HG03439 (cell line): ENCODE data around the gene PAM.
"Not testable (repeated sequence)": the region's sequence is repeated elsewhere in the genome, so short reads cannot be mapped to it uniquely, and the experiment has no call there.

ENCODE experiments used
- ATAC-seq: cut with Tn5 transposase; IDR thresholded peaks from one replicate; pipeline ENCODE4 v1.9.1; 2021; ENCODE audit warnings: mild to moderate bottlenecking, moderate library complexity; ENCODE audit not compliant: unreplicated experiment

Gene PAM

DNA sequence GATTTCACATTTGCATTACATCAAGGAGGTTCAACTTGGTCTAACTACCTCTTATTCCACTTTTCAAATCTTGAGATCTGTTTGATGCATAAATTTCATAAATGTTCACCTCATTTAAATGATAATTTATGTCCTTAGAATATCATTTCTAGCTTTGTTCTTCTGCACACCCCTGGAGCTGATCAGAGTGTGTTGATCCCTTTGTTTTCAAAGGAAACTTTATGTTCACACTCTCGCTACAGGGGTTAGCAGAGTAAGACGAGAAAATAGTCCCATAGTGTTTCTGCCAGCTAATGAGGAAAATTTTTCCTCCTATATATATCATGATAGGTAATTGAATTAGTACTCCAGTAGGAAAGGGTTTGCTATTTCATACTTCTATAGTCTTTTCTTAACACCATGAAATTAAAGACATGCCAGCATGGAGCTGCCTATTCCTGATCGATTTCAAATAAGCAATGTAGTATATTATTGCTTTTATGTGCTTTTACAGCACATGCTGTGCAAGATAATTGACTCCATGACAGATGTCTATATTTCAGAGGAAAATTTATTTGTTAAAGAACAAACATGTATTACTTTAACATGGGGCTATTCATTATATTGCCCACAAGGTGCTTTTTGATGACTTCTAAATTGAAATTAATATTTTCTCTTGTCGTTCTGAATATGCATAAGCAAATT, 4.8 kb upstream of the PAM start:
- no peak for ATAC-seq

DNA sequence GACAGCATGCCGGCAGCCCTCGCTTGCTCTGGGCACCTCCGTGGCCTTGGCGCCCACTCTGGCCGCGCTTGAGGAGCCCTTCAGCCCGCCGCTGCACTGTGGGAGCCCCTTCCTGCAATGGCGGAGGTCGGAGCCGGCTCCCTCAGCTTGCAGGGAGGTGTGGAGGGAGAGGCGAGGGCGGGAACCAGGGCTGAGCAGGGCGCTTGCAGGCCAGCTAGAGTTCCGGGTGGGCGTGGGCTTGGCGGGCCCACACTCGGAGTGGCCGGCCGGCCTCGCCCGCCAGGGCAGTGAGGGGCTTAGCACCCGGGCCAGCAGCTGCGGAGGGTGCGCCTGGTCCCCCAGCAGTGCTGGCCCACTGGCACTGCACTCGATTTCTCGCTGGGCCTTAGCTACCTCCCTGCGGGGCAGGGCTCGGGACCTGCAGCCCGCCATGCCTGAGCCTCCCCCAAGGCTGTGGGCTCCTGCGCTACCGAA, 3.2 kb upstream of the PAM start:
- ATAC-seq: not testable (repeated sequence)

DNA sequence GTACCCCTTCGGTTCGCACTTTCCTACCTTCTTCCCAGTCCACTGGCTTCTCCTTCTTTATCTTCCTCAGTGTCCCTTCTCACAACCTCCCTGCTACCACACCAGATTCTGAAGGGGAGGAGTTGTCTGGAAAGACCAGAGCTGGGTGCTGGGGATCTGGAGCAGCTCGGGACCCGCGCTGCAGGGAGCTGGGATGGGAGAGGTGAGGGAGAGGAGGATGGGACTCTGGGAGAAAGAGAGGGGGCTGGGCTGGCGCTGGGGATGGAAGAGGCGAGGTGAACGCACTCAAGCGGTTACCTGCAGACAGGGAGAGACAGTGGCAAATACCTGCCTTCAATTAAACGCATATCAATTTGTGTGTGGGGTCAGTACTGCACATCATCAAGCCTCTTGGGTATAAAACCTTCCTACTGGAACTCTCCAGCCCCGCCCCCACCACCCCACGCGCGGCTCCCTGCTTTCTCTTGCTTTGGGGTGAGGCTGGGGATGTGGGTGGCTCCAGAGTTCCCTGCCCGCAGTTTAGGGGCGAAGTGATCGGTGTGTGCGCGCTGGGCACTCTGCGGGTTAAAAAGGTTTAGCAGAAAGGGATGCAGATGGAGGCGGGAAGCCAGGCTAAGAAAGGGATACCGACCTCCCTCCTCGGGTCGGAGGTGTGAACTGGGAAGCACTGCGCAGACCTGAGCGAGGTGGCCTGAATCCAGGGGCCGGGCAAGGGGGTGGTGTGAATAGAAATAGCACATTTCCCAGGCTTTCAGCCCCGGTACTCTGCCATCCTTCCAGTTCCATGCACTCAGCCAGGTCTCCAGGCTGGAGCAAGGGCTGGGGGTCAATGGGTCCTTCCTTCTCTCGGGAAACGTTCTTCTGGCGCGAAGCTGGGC, 977 bp upstream of the PAM start:
- no peak for ATAC-seq

DNA sequence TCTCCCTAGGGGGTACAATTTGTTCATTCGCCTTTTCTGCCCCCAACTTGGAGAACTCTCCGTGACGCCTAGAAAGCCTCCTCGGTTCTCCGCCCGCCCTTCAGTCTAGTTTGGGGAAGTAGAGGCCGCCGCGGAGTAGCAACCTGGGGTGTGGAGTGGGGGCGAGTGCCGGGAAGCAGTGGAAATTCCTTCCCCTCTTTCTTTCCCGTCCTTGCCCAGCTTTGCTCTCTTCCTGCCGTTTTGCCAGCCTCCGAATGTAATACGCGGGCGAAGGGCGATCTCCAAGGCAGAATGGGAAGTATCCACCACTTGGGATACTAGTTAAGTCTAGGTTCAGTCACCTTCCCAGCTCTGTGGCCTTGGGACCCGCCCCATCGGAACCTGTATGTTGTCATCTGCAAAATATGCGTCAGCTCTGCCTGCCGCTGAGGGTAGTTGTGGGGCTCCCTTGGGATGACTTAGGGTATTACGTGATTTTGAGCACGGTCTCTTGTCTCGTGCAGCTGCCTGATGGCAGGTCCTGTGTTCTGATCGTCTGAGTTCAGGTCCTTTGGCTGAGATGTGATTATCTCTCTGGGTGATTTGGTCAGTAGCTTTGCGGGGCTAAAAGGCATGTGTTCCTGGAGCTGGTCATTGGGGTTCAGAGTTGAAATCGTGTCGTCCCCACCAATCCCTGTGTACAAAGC, 724 bp downstream of the PAM start:
- peak; percentile 68 for ATAC-seq

DNA sequence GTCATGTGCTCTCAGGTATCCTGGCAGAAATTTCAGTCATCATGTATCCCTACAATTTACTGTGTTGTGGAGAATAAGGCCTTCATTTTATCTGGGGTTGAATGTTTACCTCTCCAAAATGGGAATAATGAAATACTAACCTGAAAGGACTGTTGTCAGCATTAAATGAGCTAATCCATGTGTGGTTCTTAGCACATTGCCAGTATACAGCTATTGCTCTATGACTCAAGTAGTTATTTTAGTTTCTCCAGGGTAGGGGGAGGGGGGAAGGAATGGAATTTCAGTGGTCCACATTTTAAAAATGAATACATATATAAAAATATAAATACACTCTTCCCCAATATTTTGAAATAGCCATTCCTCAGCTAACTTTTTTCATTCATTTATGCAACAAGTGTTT, 3.5 kb downstream of the PAM start:
- no peak for ATAC-seq

DNA sequence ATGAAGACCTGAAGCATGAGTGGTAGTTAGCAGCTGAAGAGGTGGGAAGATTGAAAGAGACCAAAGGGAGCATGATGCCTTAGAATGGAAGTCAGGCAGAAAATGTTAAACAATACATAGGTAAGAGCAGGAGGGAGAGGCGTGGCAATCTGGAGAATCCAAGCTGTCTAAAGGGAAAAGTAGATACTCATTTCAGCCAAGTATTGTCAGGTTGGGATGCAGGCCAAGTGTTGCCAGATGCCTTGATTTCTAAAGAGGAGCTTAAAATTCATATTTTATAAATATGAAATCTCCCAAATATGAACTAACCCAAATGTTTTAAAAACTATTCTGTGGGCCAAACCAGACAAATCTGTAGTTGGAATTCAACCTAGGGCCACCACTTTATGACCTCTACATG, 4.2 kb downstream of the PAM start:
- ATAC-seq: no peak

DNA sequence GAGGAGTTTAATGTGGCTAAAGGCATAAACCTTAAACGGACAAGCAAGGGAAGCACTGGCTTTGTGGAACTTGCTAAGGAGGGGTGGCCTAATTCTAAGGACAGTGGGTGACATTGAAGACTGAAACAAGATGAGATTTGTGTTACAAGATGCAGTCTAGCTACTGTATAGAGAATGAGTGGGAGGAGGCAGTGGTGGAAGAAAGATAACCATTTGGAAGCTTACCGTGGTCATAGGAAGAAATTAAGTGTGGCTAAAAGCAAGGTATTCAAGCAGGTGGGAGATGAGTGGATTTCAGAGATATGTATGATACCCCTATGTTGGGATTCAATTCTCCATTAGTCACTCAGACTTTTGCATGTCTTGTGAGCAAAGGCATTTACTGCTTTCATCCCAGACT, 4.6 kb downstream of the PAM start:
- ATAC-seq: no peak

DNA sequence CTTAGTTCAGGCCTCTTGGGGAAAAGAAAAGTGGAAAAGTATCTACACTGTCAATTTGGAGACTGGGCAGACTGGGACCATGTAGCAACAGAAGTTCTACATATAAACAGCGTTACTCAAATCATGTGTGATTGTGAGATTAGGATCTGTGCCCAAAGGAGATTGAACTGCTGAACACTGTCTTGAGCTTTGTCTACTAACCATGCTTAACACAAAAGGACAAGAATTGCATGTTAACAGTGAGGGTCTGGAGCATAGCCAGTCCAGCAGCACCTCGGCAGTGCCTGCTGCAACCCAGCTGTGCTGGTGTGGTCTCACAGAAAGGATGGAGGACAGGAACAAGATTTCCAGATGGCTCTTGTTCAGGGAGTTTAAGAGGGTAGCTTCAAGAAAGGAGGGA, 5.7 kb downstream of the PAM start:
- ATAC-seq: no peak

DNA sequence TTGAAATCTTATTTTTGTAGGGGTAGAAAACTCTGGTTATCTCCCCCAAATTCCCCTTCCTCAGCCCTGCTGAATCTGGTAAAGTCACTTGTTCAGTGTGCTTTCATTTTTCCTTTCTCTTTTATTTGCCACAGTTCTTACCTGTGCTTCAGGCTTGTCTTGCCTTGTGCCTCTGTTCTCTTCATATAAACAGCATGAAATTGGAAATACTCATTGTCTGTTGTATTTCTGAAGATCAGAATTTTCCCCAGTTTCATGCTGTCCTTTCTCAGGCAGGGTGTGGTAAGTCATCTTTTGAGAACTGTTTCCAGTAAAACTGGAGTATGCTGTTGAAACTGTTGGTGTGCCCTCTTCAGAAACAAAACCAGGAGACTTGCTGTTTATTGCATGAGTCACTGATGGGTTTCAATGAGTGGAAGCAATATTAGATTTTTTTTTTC, 7.0 kb downstream of the PAM start:
- peak; percentile 76 for ATAC-seq

DNA sequence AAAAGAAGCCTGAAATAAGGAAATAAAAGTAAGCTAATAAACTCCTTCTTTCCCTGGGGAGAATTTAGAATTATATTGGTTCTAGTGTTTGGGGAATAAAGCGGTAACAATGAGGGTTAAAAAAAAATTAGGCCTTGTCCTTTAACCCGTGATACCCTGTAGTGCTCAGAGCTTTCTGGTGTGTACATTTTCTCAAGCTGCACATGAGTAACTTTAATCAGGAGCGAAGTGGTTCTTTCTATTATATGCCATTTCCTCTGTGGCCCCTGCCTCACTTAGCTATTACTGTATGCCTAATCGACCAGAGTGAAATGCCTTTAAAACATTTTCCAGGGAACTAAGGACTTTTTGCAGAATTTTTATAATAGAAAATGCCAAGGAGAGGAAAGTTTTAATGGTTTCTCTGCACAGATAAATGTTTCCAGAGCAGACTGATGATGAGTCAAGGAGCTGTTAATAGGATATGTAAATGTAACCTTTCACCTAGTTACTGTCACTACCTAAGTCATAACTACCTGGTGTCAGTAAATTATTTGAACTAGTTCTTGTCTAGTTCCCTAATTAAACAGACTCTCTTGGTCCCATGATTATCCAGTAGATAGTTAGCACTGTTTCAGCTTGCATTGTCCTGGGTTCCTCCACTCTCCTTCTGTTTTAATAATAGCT, 7.6 kb downstream of the PAM start:
- no peak for ATAC-seq

DNA sequence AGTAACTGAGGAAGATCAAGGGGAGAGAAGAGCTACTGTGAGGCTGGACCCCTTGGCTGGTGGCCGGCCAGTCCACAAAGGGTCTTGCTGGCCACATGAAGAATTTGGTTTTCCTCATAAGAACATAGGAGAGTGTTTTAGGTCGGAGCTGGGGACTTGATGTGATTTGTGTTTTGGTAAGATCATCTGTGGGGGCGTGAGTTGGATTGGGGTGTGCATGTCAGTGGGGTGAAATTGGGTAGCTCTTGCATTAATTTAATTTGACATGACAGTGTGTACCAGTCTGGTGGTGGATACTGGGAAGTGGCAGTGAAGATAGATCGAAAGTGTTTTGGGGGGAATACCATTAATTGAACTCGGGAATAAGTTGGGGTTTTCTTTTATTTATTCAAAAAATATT, 8.6 kb downstream of the PAM start:
- no peak for ATAC-seq

DNA sequence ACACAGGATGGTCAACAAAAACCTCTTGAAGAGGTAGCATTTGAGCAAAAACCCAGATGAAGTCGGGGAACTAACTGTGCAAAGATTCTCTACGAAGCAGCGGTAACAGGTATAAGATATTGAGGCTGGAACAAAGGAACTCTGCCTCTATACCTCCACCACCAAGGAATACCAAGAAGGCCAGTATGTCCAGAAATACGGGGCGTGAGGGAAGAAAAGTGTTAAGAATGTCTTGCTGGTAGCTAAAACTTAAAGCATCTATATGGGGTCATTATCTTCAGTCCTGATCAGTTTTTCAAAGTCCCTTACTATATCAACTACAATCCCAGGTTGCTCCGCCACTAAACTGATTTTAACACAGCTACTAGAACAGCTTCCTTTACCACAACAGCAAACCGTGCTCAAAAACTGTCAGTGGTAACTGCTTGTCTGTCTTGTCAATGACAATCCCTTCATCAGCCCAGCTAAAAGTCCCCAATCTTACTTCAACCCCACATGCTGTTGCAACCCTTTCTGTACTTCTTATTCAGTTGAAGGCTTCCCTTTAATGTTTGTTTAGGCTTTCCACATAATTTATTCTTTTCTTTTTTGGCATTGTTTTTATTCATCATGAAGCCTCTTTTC, 9.4 kb downstream of the PAM start:
- ATAC-seq: no peak

DNA sequence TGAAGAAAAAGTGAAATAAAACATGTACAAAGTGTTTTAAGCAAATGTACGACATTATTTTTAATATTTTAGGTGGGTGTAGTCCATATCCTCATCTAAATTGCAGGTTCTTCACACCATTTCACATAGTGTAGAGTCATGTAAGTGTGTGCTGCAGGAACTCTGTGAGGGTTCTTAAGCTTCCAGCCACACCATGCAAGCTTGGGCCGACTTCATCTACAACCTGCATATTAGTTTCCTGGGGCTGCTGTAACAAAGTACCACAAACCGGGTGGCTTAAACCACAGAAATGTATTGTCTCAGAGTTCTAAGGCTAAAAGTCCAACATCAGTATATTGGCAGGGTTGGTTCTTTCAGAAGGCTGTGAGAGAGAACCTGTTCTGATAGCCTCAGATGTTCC, 10.2 kb downstream of the PAM start:
- no peak for ATAC-seq

DNA sequence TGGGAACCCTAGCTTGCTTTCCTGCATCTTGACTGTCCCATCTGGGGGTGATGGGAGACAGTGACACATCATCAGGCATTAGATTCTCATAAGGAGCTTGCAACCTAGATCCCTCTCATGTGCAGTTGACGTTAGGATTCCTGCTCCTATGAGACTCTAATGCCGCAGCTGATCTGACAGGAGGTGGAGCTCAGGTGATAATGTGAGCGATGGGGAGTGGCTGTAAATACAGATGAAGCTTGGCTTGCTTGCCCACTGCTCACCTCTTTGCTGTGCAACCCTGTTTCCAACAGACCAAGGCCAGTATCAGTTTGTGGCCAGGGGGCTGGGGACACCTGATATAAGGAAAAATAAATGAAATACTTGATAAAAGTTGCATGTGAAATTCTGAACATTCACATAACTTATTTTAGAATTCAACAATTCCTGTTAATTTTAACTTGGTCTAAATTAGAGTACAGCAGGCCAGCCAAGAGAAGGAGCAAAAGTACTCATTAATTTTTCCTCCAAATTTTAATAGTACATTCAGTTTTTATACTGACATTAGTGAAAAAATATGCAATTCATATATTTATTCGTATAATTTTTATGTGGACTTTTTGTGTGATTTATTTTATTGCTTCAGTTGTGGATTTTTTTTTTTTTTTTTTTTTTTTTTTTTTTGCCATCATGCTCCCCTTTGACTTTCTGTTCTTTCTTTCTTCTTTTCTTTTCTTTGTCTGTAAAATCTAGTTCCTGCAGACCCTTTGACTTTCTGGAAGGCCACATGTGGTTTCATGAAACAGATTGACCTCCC, 11.4 kb downstream of the PAM start:
- no peak for ATAC-seq

DNA sequence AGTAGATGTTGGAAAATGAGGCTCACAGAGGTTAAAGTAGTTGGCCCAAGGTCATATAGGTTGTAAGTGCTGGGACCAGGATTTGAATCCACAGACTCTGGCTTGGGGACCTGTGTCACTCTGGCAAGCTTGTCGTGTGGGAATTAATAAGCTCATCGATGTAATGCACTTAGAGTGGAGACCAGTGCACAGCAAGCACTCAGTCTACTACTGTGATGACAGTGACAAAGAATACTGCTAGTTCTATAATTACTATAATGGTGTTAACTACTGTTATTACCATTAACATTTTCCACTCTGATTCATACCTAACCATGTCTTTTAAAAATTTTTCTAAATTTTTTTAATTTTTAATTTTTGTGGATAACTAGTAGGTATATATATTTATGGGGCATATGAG, 12.8 kb downstream of the PAM start:
- no peak for ATAC-seq

DNA sequence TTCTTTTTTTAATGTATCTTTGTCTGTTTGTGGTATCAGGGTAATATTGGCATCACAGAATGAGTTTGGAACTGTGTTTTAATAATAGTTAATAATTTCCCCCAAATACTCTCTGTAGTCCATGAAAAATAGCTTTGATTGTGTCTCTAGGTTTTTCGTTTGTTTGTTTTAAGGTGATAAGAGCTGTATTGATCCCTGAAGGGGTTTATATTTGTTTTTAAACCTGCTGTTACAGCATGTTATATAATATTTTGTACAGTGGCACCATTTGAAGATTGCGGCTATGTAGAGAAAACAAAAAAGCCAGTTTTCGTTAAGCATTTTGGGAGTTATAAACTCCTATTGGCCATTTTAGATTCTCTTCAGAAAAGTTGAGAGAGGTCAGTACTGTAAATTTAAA, 15.7 kb downstream of the PAM start:
- ATAC-seq: no peak

DNA sequence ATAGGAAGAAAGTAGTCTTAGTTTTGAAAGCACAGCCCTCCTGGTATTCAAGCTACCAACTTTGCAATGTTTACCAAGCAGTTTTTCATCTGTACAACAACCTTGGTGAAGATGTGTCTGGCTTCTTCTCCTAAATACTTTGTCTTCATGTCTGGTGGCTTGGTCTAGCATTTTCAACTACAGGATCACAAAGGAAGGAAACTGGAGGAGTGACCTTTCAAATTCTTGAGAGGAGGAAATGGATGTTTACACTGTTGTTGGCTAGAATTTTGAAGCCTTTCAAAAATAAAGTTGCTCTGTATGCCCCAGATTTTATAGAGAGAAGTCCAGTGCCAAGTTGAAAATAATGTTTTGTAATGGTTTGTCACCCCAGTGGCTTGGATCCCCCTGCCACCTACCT, 16.3 kb downstream of the PAM start:
- ATAC-seq: no peak

DNA sequence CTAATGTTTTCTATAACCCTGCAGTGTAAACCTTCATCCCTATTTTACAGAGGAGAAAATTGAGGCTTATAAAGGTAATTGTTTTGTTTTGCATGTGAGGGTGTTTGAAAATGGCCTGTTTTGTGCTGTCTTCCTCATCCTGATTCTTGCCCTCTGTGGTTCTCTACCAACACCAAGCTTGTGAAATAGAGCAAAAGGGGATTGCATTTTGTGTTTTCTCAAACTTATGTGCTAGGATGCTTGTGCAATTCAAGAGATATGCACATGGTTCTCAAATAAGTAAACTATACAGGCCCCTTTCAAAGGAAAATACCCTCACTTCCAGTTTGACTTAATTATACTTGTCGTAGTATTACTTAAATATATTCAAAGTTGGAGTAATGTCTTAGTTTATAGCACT, 17.2 kb downstream of the PAM start:
- ATAC-seq: no peak

DNA sequence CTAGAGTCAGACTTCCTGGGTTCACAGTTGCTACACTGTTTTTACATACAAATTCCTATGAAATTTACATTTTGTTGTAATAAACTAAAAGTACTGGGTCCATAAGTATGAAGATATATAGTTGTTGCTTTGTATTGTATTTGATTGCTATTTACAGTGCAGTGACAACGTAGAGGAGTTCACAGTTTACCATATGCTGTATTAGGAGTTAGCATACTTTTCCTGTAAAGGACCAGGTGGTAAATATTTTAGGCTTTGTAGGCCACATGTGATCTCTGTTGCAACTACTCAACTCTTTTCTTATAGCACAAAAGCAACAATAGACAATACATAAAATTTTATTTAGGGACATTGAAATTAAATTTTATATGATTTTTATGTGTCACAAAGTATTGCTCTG, 18.0 kb downstream of the PAM start:
- ATAC-seq: no peak

DNA sequence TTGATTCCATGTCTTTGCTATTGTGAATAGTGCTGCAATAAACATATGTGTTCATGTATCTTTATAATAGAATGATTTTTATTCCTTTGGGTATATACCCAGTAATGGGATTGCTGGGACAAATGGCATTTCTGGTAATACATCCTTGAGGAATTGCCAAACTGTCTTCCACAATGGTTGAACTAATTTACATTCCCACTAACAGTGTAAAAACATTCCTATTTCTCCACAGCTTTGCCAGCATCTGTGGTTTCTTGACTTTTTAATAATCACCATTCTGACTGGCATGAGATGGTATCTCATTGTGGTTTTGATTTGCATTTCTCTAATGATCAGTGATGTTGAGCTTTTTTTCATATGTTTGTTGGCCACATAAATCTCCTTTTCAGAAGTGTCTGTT, 20.7 kb downstream of the PAM start:
- ATAC-seq: not testable (repeated sequence)
